RCC 7860 (cell line): ENCODE data around the gene SDC3.
"Not testable (repeated sequence)": the region's sequence is repeated elsewhere in the genome, so short reads cannot be mapped to it uniquely, and the experiment has no call there.

Experiments
- DNase-seq: peaks from one replicate; pipeline ENCODE4 v3.0.0-alpha.2; 2015; ENCODE audit warnings: low spot score
- FAIRE-seq: peaks from 2 replicates; lab custom pipeline; 2012; peaks lifted over from hg19 to GRCh38; lab: Jason Lieb, UNC

Gene SDC3

GRCh38 chr1:30879126-30879786 lies 29.3 kb downstream of the SDC3 start:
- DNase-seq (no peak), FAIRE-seq (no peak)

DNA sequence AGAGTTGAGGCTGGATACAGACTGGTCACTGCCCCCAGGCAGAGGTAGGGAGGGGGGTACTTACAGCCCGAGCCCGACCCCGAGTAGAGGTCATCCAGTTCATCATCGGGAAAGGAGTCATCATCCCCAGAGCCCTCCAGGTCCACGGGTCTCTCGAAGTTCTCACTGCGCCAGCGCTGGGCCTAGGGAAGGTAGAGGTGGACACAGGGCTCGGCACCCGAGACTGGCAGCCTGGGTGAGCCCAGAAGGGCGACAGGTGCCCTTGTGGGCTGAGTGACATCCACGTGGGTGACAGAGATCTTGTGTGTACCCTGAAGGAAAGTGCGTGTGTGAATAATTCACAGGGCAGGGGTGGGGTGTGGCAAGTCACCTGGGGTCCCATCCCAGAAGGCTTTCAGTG lies 30.0 kb downstream of the SDC3 start:
- FAIRE-seq (no peak), DNase-seq (no peak)

GRCh38 chr1:30878016-30878415 lies 30.5 kb downstream of the SDC3 start:
- FAIRE-seq, result no peak
- no peak for DNase-seq

DNA sequence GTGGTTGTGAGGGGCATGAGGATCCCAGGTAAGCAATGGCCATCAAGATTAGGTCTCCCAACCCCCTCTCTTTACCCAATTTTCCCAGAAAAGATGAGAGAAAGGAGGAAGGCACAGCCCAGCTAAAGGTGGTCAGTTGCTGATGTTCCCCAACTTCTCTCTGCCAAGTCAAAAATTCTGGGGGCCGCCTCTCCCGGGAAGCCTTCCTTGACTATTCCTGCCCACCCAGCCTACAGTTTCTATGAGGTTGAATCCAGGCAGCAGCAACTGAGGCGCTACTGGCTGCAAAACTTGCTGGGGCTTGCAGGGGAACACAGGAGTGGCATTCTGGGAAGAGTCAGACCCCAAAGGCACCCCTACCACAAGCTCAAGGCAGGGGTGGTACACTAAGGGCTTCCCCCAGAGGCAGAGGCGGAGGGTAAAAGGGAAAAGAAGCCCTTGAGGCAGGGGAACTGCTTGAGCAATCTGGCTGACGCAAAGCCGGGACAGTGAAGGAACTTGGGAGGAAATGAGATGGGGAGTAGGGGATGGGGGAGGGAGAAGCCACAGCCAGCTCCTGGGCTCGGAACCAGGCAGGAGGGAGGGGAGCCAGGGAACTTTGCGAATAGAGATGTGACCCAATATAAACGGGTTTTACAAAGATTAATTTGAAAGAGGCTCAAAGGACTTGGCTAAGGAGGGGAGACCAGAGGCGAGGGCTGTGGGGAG lies 31.2 kb downstream of the SDC3 start:
- no peak for FAIRE-seq
- no peak for DNase-seq

DNA sequence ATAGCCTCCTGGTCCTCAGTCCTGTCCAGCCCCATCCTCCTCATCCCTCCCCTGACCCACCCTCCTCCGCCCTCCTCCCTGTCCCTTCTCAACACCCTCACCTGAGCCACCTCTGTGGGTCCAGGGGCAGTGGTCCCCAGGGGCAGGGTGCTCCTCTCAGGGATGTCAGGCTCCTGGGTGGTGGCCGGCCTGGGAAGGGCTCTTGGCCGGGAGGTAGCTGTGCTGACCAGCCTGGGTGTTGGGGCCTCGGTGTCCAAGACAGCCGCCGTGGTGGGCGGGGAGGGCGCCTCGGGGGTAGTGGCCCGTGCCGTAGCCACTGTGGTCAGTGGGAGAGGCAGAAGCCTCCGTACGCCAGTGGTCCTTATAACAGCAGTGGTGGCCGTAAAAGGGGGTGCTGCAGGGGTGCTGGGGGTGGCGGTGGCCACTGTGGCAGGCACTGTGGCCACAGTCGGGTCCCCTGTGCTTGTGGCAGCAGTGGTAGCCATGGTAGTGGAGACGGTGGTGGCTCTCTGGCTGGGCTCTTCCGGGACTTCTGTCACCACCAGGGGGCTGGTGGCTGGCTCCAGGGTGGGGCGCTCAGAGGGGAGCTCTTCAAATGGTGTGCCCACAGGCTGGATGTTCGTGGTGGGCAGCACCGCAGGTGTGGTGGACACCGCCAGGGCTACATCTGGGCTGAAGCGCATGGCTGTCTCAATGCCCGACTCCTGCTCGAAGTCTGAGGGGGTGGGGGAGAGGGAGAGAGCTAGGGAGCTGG lies 31.9 kb downstream of the SDC3 start:
- FAIRE-seq, result no peak

DNA sequence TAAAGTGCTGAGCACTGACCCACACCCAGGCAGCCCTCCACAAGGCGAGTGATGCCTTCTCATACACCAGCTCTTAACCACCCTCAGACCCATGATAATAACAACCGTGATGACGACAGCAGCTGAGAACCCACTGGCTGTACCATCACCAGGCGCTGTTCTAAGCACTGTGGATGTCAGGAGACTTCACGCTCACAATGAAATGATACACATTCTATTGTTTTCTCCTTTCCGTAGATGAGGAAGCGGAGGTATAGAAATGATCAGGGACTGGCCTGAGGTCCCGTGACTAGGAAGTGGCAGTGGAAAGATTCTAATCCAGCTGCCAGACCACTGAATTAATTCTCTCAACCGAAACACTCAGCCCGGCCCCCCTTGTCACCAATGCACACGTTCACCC lies 32.6 kb downstream of the SDC3 start:
- DNase-seq, result no peak
- FAIRE-seq, result no peak

More for the DNA sequence above, 31.9 kb downstream of the SDC3 start:
- no peak for DNase-seq

- FAIRE-seq (no peak), DNase-seq (no peak)
Observed at GRCh38 chr1:30875197-30875596, 33.4 kb downstream of the SDC3 start.

- no peak for FAIRE-seq
- no peak for DNase-seq
Observed at GRCh38 chr1:30874176-30874575, 34.4 kb downstream of the SDC3 start.

GRCh38 chr1:30872948-30873263 lies 35.7 kb downstream of the SDC3 start:
- DNase-seq (no peak), FAIRE-seq (no peak)

DNA sequence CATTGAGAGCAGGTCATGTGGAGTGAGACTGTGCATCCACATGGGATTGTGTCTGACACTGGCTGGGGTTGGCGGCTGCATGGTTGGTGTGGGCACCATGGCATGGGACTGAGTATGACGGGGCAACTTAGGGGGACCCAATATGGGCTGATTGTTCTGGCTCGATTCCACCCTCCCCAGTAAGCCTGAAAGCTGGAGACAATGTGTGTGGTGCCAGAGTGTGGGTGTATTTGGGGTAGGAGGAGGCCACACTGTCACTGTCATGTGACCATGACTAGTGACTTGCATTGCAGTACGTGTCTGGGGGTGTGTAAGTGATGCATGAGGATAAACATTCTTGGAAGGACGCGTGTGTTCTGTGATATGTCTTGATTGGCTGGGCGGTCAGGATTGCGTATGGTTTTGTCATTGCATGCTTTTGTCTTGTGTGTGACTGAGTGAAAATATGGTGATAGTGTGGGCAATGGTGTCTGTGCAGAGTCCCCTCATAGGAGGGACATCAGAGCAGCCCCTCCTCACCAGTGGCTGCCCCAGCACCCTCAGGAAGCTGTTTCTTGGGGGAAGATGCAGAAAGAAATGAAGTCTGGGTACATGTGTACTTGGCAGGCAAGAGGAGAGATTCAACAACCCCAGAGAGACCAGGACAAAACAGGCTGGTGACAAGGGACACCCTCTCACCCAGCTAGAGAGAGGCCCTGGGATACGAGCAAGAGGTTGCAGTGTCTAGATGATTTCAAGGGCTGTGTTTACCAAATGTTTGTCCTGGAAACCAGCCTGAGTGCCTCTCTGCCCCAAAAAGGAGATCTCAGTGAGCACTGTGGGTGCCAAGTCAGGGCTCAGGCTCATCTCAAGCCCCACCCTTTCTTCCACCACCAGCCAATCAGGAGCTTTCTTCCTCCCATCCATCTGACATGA lies 36.3 kb downstream of the SDC3 start:
- no peak for DNase-seq
- no peak for FAIRE-seq

- DNase-seq, result no peak
- FAIRE-seq, result no peak
Observed at GRCh38 chr1:30871276-30871871, 37.2 kb downstream of the SDC3 start.

GRCh38 chr1:30870656-30871055 lies 37.9 kb downstream of the SDC3 start:
- no peak for FAIRE-seq
- no peak for DNase-seq

DNA sequence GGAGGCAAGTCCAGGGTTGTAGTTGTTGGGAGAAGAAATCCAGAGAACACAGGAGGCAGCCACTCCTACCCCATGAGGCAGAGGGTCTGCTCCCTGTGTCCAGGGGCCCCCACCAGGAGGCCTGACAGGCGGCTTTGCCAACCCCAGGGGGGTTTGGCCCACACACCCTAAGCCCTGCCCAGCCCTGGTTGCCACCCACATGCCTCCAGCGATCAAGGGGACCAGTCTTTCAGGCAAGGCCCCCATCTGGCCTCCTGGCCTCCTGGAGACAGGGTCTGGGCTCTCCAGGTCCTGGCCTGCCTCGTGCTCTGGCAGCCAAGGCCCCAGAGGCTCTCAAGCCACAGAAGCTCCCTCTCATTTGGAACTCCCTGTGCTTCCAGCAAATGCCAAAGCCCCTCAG lies 38.5 kb downstream of the SDC3 start:
- DNase-seq (no peak), FAIRE-seq (no peak)

DNA sequence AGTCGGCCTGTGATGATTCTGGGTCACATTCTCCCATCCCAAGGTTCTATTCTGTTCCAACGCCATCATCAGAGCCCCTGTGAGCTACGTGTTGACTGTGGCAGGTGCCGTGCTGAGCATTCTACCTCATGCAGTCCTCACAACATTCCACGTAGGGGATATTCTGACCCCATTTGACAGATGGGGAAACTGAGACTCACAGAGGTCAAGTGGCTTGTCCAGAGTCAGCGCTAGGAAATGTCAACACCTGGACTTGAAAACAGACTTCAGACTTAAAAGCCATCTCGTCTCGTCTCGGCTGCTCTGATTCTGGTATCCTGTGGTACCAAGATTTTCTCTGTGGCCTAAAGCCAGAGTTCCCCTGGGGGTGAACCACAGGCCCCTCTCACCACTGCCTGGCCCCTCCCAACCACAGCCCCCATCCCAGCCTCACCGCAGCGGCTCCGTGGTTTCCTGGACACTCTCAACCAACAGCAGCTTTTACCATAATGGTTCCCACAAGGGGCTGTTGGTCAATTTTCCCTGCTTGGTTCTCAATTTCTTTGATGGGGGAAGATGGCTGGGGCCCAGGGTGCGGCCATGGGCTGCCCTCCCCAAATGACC lies 39.6 kb downstream of the SDC3 start:
- DNase-seq (no peak), FAIRE-seq (no peak)

GRCh38 chr1:30868057-30868456 lies 40.5 kb downstream of the SDC3 start:
- DNase-seq, FAIRE-seq: not testable (repeated sequence)

- FAIRE-seq, result no peak
Observed at GRCh38 chr1:30867537-30867936, 41.0 kb downstream of the SDC3 start.

GRCh38 chr1:30866594-30866993 lies 42.0 kb downstream of the SDC3 start:
- FAIRE-seq, result no peak
- DNase-seq, result no peak

More at GRCh38 chr1:30867537-30867936, 41.0 kb downstream of the SDC3 start:
- DNase-seq, result no peak

DNA sequence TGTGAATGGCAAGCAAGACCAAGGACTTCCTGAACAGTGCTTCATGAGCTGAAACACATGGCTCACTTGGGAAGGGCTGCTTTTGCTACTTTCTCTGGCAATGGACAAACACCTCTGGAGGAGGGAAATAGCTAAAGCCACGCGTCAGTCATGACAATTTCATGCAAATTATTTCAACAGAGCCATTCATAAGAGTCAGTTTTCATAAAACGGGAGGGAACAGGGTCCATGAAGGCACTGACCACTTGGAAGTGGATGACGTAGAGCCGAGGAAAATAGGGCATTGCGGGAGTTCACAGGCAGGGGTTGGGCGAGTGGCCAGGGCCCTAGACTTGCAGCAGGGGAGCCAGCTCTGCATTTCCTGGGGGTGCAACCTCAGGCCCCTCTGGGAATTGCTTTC lies 43.9 kb downstream of the SDC3 start:
- FAIRE-seq (no peak), DNase-seq (no peak)

DNA sequence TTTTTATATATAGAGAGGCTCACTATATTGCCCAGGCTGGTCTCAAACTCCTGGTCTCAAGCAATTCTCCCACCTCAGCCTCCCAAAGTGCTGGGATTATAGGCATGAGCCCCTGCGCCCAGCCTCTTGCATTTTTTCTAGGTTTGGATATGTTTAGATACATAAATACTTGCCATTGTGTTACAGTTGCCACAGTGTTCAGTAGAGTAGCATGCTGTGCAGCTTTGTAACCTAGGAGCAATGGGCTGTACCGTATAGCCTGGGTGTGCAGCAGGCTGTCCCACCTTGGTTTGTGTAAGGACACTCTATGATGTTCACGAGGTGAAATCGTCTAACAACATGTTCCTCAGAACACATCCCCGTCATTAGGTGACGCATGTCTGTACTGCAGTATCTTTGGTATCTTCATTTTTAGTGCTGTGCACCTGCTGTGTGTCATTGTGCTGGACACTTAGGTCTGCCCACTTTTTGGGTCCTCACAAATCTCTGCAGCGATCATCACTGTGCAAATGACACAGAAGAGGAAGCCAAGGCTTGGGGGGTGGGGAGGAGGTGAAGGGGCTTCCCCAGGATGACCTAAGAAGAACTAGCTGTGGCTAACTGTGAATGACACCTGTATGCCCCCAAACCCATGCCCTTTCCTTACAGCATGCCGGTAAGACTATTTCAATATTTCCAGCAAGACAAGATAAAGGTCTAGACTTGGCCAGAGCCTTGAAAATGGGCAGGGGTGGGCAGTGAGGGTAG lies 44.5 kb downstream of the SDC3 start:
- FAIRE-seq (no peak), DNase-seq (no peak)

- FAIRE-seq, result no peak
- DNase-seq, result no peak
Observed at GRCh38 chr1:30860320-30860652, 48.3 kb downstream of the SDC3 start.
